MCF 10A (cell line): Measurements from ENCODE around the gene MRPL37. TPM values are rescaled to one million over a fixed set of nuclear protein-coding genes. Genes with fewer than 3 reads are reported as not detected.

Source experiments
- BruUV-seq: library from RNA; stranded (reverse); fragments of 400-500 nt; replicated peaks from 2 replicates; lab custom pipeline; 2021; lab: Mats Ljungman, UMichigan
- CTCF ChIA-PET: fragments of 300-600 bp; sonication (Branson Sonifier 250); formaldehyde crosslinking; extraction: SDS; loops from one replicate; lab custom pipeline; 2021; ENCODE audit warnings: antibody characterized with exemption, inconsistent platforms; lab: Yijun Ruan, JAX
- POLR2A ChIA-PET: fragments of 300-600, 350-650 bp; sonication (Branson Sonifier 250); formaldehyde crosslinking; extraction: SDS; loops from one replicate; lab custom pipeline; 2020; ENCODE audit warnings: antibody characterized with exemption, inconsistent platforms; lab: Yijun Ruan, JAX
- DNase-seq: peaks from one replicate; pipeline ENCODE4 v3.0.0-alpha.2; 2018; ENCODE audit not compliant: unreplicated experiment
- H3K27ac Mint-ChIP-seq: one replicate; pipeline ENCODE4 v1.8.0; 2022; ENCODE audit warnings: mild to moderate bottlenecking, low read depth, mixed read lengths; ENCODE audit not compliant: unreplicated experiment
- H3K27me3 Mint-ChIP-seq: one replicate; pipeline ENCODE4 v1.8.0; 2022; ENCODE audit warnings: mixed read lengths; ENCODE audit not compliant: insufficient read depth, unreplicated experiment
- H3K36me3 Mint-ChIP-seq: one replicate; pipeline ENCODE4 v1.8.0; 2022; ENCODE audit warnings: mild to moderate bottlenecking, moderate library complexity, mixed read lengths; ENCODE audit not compliant: insufficient read depth, unreplicated experiment
- H3K4me1 Mint-ChIP-seq: one replicate; pipeline ENCODE4 v1.8.0; 2022; ENCODE audit warnings: mixed read lengths; ENCODE audit not compliant: insufficient read depth, unreplicated experiment
- H3K4me3 Mint-ChIP-seq: one replicate; pipeline ENCODE4 v1.8.0; 2022; ENCODE audit warnings: mild to moderate bottlenecking, moderate library complexity, mixed read lengths; ENCODE audit not compliant: unreplicated experiment
- H3K9me3 Mint-ChIP-seq: one replicate; pipeline ENCODE4 v1.8.0; 2022; ENCODE audit warnings: mixed read lengths; ENCODE audit not compliant: unreplicated experiment
- CTCF ChIP-seq: fragments of 200-600 bp; IDR thresholded peaks from one replicate; pipeline ENCODE4 v1.8.0; 2022; ENCODE audit warnings: antibody characterized with exemption, mild to moderate bottlenecking; ENCODE audit not compliant: unreplicated experiment
- intact Hi-C: fragments of 100-400 bp; cut with micrococcal nuclease; formaldehyde crosslinking; loops from 2 replicates; pipeline ENCODE4 v1.14.1; 2022
- total RNA-seq: library from RNA; stranded (reverse); gene quantifications from 2 replicates; pipeline ENCODE4 v1.2.3, GENCODE V29; 2022

The MRPL37 gene
- total RNA-seq, 1 experiment from 2014 or later: 128 TPM

DNA sequence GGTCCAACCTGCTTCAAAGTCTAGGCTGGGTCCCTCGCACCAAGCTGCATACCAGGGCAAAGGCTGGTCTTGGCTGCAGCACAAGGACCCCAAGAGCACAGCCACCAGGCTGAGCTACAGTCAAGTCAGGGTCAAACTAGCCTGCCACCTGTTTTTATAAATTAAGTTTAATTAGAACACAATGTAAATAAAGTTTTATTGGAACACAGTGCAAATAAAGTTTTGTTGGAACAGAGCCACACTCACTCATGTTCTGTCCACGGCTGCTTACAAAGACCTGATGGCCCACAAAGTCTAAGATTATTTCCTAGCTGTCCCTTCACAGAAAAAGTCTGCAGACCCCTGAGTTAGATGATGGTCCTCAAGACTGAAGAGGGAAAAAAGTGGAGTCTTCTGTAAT lies 66.2 kb downstream of the MRPL37 start:
- BruUV-seq: no TSS peak
- Mint-ChIP-seq H3K4me1 (no peaks in the 10 kb centered on the region), H3K4me3 (no peak overlapping the region), H3K27ac (no peak overlapping the region), H3K9me3 (no peaks in the 10 kb centered on the region), H3K36me3 (no peaks in the 10 kb centered on the region), H3K27me3 (no peaks in the 10 kb centered on the region)
- intact Hi-C loops: no loop called here
- no peak for TF ChIP-seq CTCF
- POLR2A ChIA-PET: no interaction called here
- CTCF ChIA-PET: interaction anchor here (0.6 kb wide), 1 partner anchor 11 kb away, joined by 4 read pairs; no protein-coding TSS in a partner anchor
- DNase-seq: no peak

DNA sequence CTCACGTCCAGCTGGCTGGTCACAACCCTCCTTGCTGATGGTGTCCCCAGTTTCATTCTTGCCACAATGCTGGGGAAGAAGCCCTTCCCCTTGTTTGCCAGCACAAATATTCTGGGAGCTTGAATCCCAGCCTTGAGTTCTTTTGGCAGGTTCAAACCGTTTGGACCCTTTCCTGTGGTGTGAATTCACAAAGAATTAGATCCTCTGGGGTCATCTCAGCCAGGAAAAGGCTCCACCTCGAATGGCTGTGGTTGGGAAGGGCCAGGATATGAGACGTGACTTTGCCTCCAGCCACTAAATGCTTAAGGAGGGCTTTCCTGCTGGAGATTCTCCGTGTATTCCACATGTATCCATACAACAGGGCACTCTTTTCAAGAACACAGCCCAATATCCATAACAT lies 66.9 kb downstream of the MRPL37 start:
- DNase-seq: no peak
- no peaks in the 10 kb centered on the region for H3K36me3 Mint-ChIP-seq
- TF ChIP-seq CTCF: no peak
- H3K4me3 Mint-ChIP-seq: no peak overlapping the region
- ChIA-PET POLR2A (no interaction called here), CTCF (no interaction called here)
- no peak overlapping the region for H3K27ac Mint-ChIP-seq
- intact Hi-C loops: no loop called here
- H3K27me3 Mint-ChIP-seq: no peaks in the 10 kb centered on the region
- H3K9me3 Mint-ChIP-seq: no peaks in the 10 kb centered on the region
- BruUV-seq: no TSS peak
- H3K4me1 Mint-ChIP-seq: no peaks in the 10 kb centered on the region

Other genes starting within 250 kb of the MRPL37 start
- not detected in 2 replicates for gene LDLRAD1, start 182.0 kb upstream of the MRPL37 start, total RNA-seq
- 192 and 231 TPM in 2 replicates for gene TMEM59, start 147.0 kb upstream of the MRPL37 start, total RNA-seq
- gene TCEANC2, start 146.6 kb upstream of the MRPL37 start, total RNA-seq: 3.6 and 6.0 TPM in 2 replicates
- not detected in 2 replicates for gene CDCP2, start 47.2 kb upstream of the MRPL37 start, total RNA-seq
- gene CYB5RL, start 137 bp upstream of the MRPL37 start, total RNA-seq: 4.6 and 5.4 TPM in 2 replicates
- gene SSBP3, start 206.2 kb downstream of the MRPL37 start, total RNA-seq: 6.5 and 8.6 TPM in 2 replicates